ENCODE results near the gene TLK1.

GRCh38 chr2:171109020-171109419 lies 51.7 kb downstream of the TLK1 start:
- TF ChIP-seq POLR2A (IDR thresholded peaks at IDR 0.05) = no peak
- TF ChIP-seq POLR2AphosphoS5 (IDR thresholded peaks at IDR 0.05; ENCODE audit: insufficient read depth in 1 of 2, low read depth in 1 of 2) = no peak
- no peak for TF ChIP-seq CTCF (IDR thresholded peaks at IDR 0.05)
